HG02884 (cell line): ENCODE data around the gene AIRE.

ENCODE experiments used
- ATAC-seq: cut with Tn5 transposase; IDR thresholded peaks from one replicate; pipeline ENCODE4 v1.9.1; 2021; ENCODE audit warnings: mild to moderate bottlenecking, moderate library complexity; ENCODE audit not compliant: unreplicated experiment

AIRE gene

DNA sequence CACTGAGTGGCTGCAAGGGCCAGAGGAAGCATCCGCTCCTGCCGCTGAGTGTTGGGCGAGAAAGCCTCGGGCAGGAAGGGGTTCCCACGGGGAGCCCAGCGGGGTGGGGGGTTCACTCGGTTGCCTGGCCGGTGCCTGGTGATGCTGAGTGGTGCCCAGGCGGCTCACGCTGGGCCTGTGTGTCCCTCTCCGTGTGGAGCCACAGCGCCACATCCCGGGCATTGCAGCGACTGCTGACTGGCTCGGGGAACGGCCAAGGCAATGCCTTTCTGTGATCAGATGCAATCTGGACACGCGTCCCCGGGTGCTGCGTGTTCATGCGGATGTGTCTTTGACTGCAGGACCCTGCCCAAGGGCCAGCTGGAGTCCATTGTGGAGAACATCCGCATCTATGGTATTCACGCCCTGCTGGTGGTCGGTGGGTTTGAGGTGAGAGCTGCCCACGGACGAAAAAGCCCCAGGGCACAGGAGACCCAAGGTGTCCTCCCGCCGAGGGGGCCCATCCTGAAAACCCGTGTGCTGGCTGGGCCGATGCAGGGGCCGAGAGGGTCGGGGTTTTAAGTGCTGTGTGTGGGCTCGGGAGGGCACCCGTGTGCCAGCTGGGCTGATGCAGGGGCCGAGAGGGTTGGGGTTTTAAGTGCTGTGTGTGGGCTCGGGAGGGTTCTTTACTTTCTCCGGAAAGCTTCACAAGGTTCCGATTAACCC lies 37.1 kb downstream of the AIRE start:
- ATAC-seq = no peak

DNA sequence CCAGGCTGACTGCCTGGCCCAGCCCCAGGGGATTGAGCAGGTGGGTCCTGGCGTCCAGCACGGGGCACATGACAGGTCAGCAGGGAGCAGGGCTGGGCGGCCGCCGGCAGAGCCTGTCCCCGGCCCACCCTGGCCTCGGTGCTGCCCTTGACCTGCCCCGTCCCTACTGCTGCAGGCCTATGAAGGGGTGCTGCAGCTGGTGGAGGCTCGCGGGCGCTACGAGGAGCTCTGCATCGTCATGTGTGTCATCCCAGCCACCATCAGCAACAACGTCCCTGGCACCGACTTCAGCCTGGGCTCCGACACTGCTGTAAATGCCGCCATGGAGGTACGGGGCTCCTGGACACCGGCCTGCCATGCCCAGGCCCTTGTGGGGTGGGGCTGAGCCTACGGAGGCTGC lies 37.9 kb downstream of the AIRE start:
- no peak for ATAC-seq

GRCh38 chr21:44324106-44324853 lies 38.6 kb downstream of the AIRE start:
- ATAC-seq = no peak

DNA sequence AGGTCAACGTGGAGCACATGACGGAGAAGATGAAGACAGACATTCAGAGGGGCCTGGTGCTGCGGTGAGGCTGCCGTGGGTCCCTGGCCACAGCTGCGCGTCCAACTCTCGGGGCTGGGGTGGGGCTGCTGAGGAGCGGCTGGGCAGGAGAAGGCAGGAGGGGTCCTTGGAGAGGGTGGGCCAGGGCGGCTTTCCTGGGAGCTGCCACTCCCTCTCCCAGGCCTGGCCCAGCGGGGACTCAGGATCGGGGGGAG lies 39.1 kb downstream of the AIRE start:
- no peak for ATAC-seq

GRCh38 chr21:44325386-44326271 lies 40.0 kb downstream of the AIRE start:
- no peak for ATAC-seq

DNA sequence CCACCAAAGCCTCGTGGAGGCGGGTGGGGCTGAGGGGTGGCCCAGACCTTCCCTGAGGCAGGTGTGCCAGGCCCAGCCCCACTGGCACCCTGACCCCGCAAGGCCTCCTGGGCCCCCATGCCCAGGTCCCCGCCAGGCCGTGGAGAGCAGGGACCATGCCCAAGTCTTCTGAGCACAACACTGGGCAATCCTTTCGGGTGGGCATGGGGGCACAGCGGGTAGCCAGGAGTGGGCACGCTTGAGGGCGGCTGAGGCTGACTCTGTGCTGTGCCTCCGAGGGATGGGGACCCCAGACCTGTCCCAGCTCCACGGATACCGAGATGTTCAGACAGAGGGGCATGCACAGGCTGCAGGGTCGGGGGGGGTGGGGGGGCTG lies 40.6 kb downstream of the AIRE start:
- ATAC-seq = no peak

GRCh38 chr21:44326716-44327602 lies 41.3 kb downstream of the AIRE start:
- ATAC-seq = no peak

- no peak for ATAC-seq
These were observed 41.9 kb downstream of the AIRE start for GRCh38 chr21:44327603-44327974.

- no peak for ATAC-seq
These were observed 42.7 kb downstream of the AIRE start for GRCh38 chr21:44328242-44328895.

- ATAC-seq = no peak
These were observed 43.6 kb downstream of the AIRE start for GRCh38 chr21:44329086-44329889.

- ATAC-seq = no peak
These were observed 44.5 kb downstream of the AIRE start for GRCh38 chr21:44329971-44330681.

DNA sequence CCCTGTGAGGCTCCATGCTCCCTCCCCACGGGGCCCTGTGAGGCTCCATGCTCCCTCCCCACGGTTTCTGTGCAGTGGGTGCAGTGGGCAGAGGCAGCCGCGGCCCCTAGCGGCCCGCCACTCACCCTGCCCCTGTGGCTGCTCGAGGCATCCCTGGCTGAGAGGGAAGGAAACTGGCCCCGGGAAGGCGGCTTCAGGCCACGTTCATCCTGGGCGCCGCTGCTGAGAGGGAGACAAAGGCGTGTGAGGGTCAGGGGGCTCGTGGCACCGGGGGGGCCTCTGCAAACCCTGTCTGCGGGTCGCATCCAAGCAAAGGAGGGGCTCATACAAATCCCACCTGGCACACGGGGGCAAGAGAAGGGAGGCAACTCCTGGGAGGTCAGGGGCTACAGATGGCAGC lies 45.0 kb downstream of the AIRE start:
- no peak for ATAC-seq

DNA sequence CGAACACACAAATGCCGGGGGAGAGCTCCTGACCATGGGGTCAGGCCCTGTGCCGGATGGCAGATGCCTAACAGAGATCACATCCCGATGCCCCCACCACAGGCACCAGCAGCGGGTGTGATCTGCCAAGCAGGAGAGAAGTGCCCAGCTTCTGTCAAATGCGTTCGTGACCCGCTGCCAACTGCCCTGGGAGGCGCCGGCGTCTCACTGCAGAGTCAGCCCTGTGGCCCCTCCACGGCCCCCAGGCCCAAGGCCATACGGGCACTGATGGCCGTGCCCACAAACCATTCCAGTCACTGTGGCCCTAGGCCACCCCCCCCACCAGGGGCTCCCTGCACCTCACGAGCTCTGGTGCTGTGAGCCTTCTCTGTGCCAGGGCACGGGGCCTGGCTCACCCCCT lies 45.5 kb downstream of the AIRE start:
- ATAC-seq = no peak

DNA sequence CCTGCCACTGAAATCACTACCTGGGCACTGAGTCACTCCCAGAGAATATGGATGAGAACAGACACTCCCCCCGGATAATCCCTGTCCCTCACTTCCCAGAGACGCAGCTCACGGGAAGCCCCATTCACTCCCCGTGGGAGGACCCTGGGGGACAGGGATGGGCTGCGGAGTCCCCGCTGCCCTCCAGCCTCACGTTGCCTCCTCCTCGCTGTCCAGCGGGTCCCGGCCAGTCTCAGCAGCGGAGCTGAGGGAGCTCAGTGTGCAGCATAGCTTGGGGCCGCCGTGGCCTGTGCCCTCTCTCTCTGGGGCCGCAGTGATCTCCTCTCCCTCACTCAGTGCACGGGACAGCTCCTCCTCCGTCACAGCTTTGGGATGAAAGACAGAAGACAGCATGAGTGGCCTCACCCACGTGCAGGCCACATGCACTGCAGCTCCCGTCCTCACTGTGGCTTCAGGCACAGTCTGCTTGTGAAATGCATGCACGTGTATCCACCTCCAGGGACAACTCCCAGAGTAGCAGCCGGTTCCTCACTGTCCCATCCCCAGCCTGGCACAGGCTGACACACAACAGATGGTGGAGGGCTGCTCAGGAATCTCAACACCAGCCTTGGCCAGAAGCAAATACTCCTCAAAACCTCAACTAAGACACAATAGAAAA lies 46.1 kb downstream of the AIRE start:
- ATAC-seq = no peak

DNA sequence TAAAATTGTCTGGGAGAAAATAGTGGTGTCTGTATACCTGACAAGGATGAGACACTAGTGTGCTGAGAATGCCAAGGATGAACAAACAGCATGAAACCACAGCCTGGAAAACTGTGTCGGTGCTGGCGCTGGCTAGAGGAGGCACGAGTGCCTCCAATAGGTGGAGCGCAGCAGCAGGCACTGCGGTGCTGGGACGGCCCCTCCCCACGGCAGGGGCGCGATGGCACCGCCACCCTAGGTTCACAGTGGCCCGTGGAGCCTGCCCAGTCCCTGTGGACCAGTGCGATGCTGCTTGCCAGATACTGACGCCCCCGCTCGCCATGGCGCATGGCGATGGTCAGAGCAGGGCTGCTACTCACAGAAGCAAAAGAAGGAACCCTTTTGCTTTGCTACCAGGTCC lies 46.7 kb downstream of the AIRE start:
- ATAC-seq = no peak

DNA sequence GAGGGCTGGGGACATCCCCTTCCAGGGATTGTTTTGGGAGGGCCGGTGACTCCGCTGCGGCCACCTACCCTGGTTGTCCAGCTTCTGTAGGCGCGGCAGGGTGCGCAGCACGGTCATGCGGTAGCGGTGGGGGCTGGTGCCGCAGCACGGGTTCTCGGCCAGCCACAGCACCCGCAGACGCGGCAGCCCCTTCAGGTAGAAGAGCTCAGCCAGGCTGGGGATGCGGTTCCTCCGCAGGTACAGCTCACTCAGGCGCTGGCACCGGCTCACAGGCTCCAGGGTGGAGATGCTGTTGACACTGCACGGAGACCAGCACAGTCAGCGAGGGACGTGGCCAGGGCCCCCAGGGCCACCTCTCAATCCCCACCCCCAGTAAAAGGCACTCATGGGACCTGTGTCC lies 47.3 kb downstream of the AIRE start:
- no peak for ATAC-seq

- no peak for ATAC-seq
These were observed 48.0 kb downstream of the AIRE start for GRCh38 chr21:44333509-44334328.
